ENCODE results near the gene APOL1. TPM values are rescaled to one million over a fixed set of nuclear protein-coding genes. Genes with fewer than 3 reads are reported as not detected.

The APOL1 gene
- total and polyA plus RNA-seq, 7 experiments from 2014 or later: 6.2 to 91.1 (median 17.8) TPM

- ChIA-PET CTCF (interaction anchor here (0.6 to 7.0 kb wide), 26 partner anchors 9 to 191 kb away, joined by 3 to 119 read pairs (median 5); no protein-coding TSS in a partner anchor), POLR2A (interaction anchor here (0.9 to 2.2 kb wide), 7 partner anchors 23 to 180 kb away, joined by 3 to 7 read pairs (median 4); partner anchors contain the start of gene TXN2)
- H3K27me3 Mint-ChIP-seq: no peaks in the 10 kb centered on the region
- H3K27ac Mint-ChIP-seq: peak overlapping the region; percentile 56 to 81 (median 76)
- no peaks in the 10 kb centered on the region for H3K9me3 ChIP-seq (ENCODE audit: control insufficient read depth in 2 of 3, low read length in 3 of 3)
- H3K27me3 ChIP-seq (ENCODE audit: control insufficient read depth in 2 of 2, insufficient read depth in 2 of 2, low read length in 2 of 2): no peaks in the 10 kb centered on the region
- peaks cover 0 to 3% of the 10 kb centered on the region in 2 donors for H3K4me1 ChIP-seq (ENCODE audit: control insufficient read depth in 2 of 2, insufficient read depth in 2 of 2, low read length in 2 of 2)
- H3K9me3 Mint-ChIP-seq: peaks cover 0 to 2% (median 0%) of the 10 kb centered on the region in 11 donors
- peak overlapping the region in 1 of 10 donors; percentile 6 for H3K4me3 Mint-ChIP-seq
- H3K36me3 Mint-ChIP-seq: peaks cover 0 to 62% (median 31%) of the 10 kb centered on the region in 5 donors
- no peak overlapping the region for H3K27ac ChIP-seq (ENCODE audit: low read depth, low read length)
- peaks cover 4 to 14% (median 11%) of the 10 kb centered on the region in 7 donors for H3K4me1 Mint-ChIP-seq
- intact Hi-C loops (cut with micrococcal nuclease): loop anchor here (1.0 kb wide), 6 partner anchors 29 to 184 kb away; partner anchors contain the start of gene TXN2 (in 1 of the 2)
- no peak for DNase-seq
- ATAC-seq: no peak
- H3K36me3 ChIP-seq (ENCODE audit: control insufficient read depth in 2 of 3, insufficient read depth in 3 of 3, low read length in 3 of 3): peaks cover 66 to 100% (median 71%) of the 10 kb centered on the region in 3 experiments
- no peak overlapping the region for H3K4me3 ChIP-seq (ENCODE audit: low read length)
These were observed 48.9 kb downstream of the APOL1 start for GRCh38 chr22:36301851-36302250.

GRCh38 chr22:36302439-36303114 lies 49.6 kb downstream of the APOL1 start:
- DNase-seq: no peak
- CTCF ChIA-PET: interaction anchor here (1.0 to 7.0 kb wide), 16 partner anchors 9 to 190 kb away, joined by 3 to 119 read pairs (median 6); no protein-coding TSS in a partner anchor
- Mint-ChIP-seq H3K36me3 (peaks cover 0 to 60% (median 29%) of the 10 kb centered on the region in 5 donors), H3K4me1 (peaks cover 5 to 14% (median 9%) of the 10 kb centered on the region in 7 donors), H3K9me3 (peaks cover 0 to 2% (median 0%) of the 10 kb centered on the region in 11 donors), H3K27me3 (no peaks in the 10 kb centered on the region), H3K27ac (peak overlapping the region in 6 of 9 donors; percentile 23 to 76 (median 54)), H3K4me3 (no peak overlapping the region)
- peaks cover 0 to 3% of the 10 kb centered on the region in 2 donors for H3K4me1 ChIP-seq (ENCODE audit: control insufficient read depth in 2 of 2, insufficient read depth in 2 of 2, low read length in 2 of 2)
- POLR2A ChIA-PET: interaction anchor here (0.6 to 2.2 kb wide), 8 partner anchors 12 to 179 kb away, joined by 3 to 7 read pairs (median 4); partner anchors contain the start of gene TXN2
- intact Hi-C loops (cut with micrococcal nuclease): no loop called here
- H3K4me3 ChIP-seq (ENCODE audit: low read length): no peak overlapping the region
- H3K27me3 ChIP-seq (ENCODE audit: control insufficient read depth in 2 of 2, insufficient read depth in 2 of 2, low read length in 2 of 2): no peaks in the 10 kb centered on the region
- no peaks in the 10 kb centered on the region for H3K9me3 ChIP-seq (ENCODE audit: control insufficient read depth in 2 of 3, low read length in 3 of 3)
- peaks cover 62 to 100% (median 69%) of the 10 kb centered on the region in 3 experiments for H3K36me3 ChIP-seq (ENCODE audit: control insufficient read depth in 2 of 3, insufficient read depth in 3 of 3, low read length in 3 of 3)
- no peak overlapping the region for H3K27ac ChIP-seq (ENCODE audit: low read depth, low read length)
- no peak for ATAC-seq

GRCh38 chr22:36303115-36303467 lies 50.2 kb downstream of the APOL1 start:
- Mint-ChIP-seq H3K36me3 (peaks cover 0 to 55% (median 27%) of the 10 kb centered on the region in 5 donors), H3K4me1 (peaks cover 5 to 14% (median 9%) of the 10 kb centered on the region in 7 donors), H3K27ac (peak overlapping the region in 5 of 9 donors; percentile 4 to 56 (median 38)), H3K27me3 (no peaks in the 10 kb centered on the region), H3K4me3 (no peak overlapping the region), H3K9me3 (peaks cover 0 to 2% (median 0%) of the 10 kb centered on the region in 11 donors)
- intact Hi-C loops (cut with micrococcal nuclease): no loop called here
- Histone ChIP-seq H3K27ac (ENCODE audit: low read depth, low read length) (no peak overlapping the region), H3K27me3 (ENCODE audit: control insufficient read depth in 2 of 2, insufficient read depth in 2 of 2, low read length in 2 of 2) (no peaks in the 10 kb centered on the region), H3K9me3 (ENCODE audit: control insufficient read depth in 2 of 3, low read length in 3 of 3) (no peaks in the 10 kb centered on the region), H3K36me3 (ENCODE audit: control insufficient read depth in 2 of 3, insufficient read depth in 3 of 3, low read length in 3 of 3) (peaks cover 57 to 100% (median 64%) of the 10 kb centered on the region in 3 experiments), H3K4me1 (ENCODE audit: control insufficient read depth in 2 of 2, insufficient read depth in 2 of 2, low read length in 2 of 2) (peaks cover 0 to 3% of the 10 kb centered on the region in 2 donors), H3K4me3 (ENCODE audit: low read length) (no peak overlapping the region)
- POLR2A ChIA-PET: interaction anchor here (0.6 to 0.9 kb wide), 2 partner anchors 11 to 103 kb away, joined by 3 read pairs; no protein-coding TSS in a partner anchor
- CTCF ChIA-PET: interaction anchor here (1.1 to 7.0 kb wide), 6 partner anchors 10 to 165 kb away, joined by 3 to 119 read pairs (median 9); no protein-coding TSS in a partner anchor
- DNase-seq: no peak
- no peak for ATAC-seq

- H3K4me3 ChIP-seq (ENCODE audit: low read length): no peak overlapping the region
- Mint-ChIP-seq H3K9me3 (peaks cover 0 to 2% (median 0%) of the 10 kb centered on the region in 11 donors), H3K27me3 (no peaks in the 10 kb centered on the region), H3K4me1 (peaks cover 6 to 17% (median 9%) of the 10 kb centered on the region in 7 donors), H3K4me3 (no peak overlapping the region), H3K36me3 (peaks cover 5 to 56% (median 28%) of the 10 kb centered on the region in 5 donors), H3K27ac (peak overlapping the region in 6 of 9 donors; percentile 41 to 80 (median 68))
- H3K27me3 ChIP-seq (ENCODE audit: control insufficient read depth in 2 of 2, insufficient read depth in 2 of 2, low read length in 2 of 2): no peaks in the 10 kb centered on the region
- no peak overlapping the region for H3K27ac ChIP-seq (ENCODE audit: low read depth, low read length)
- POLR2A ChIA-PET: interaction anchor here (0.6 to 1.0 kb wide), 2 partner anchors 15 to 103 kb away, joined by 3 read pairs; no protein-coding TSS in a partner anchor
- CTCF ChIA-PET: interaction anchor here (0.6 to 7.0 kb wide), 3 partner anchors 11 to 165 kb away, joined by 3 to 119 read pairs (median 3); no protein-coding TSS in a partner anchor
- peaks cover 56 to 100% (median 60%) of the 10 kb centered on the region in 3 experiments for H3K36me3 ChIP-seq (ENCODE audit: control insufficient read depth in 2 of 3, insufficient read depth in 3 of 3, low read length in 3 of 3)
- no peaks in the 10 kb centered on the region for H3K9me3 ChIP-seq (ENCODE audit: control insufficient read depth in 2 of 3, low read length in 3 of 3)
- intact Hi-C loops (cut with micrococcal nuclease): no loop called here
- no peak for DNase-seq
- no peak for ATAC-seq
- H3K4me1 ChIP-seq (ENCODE audit: control insufficient read depth in 2 of 2, insufficient read depth in 2 of 2, low read length in 2 of 2): peaks cover 0 to 3% of the 10 kb centered on the region in 2 donors
These were observed 50.9 kb downstream of the APOL1 start for GRCh38 chr22:36303874-36304273.

- Mint-ChIP-seq H3K36me3 (peaks cover 7 to 60% (median 28%) of the 10 kb centered on the region in 5 donors), H3K9me3 (peaks cover 0 to 2% (median 0%) of the 10 kb centered on the region in 11 donors), H3K27me3 (no peaks in the 10 kb centered on the region), H3K4me3 (no peak overlapping the region), H3K4me1 (peaks cover 6 to 17% (median 9%) of the 10 kb centered on the region in 7 donors), H3K27ac (peak overlapping the region in 7 of 9 donors; percentile 37 to 80 (median 63))
- Histone ChIP-seq H3K36me3 (ENCODE audit: control insufficient read depth in 2 of 3, insufficient read depth in 3 of 3, low read length in 3 of 3) (peaks cover 56 to 100% (median 60%) of the 10 kb centered on the region in 3 experiments), H3K4me3 (ENCODE audit: low read length) (no peak overlapping the region), H3K9me3 (ENCODE audit: control insufficient read depth in 2 of 3, low read length in 3 of 3) (no peaks in the 10 kb centered on the region), H3K4me1 (ENCODE audit: control insufficient read depth in 2 of 2, insufficient read depth in 2 of 2, low read length in 2 of 2) (peaks cover 0 to 3% of the 10 kb centered on the region in 2 donors), H3K27me3 (ENCODE audit: control insufficient read depth in 2 of 2, insufficient read depth in 2 of 2, low read length in 2 of 2) (no peaks in the 10 kb centered on the region), H3K27ac (ENCODE audit: low read depth, low read length) (no peak overlapping the region)
- no peak for DNase-seq
- ChIA-PET CTCF (interaction anchor here (7.0 kb wide), 1 partner anchor 164 kb away, joined by 119 read pairs; no protein-coding TSS in a partner anchor), POLR2A (interaction anchor here (0.6 to 1.0 kb wide), 4 partner anchors 15 to 166 kb away, joined by 3 read pairs; partner anchors contain the start of gene APOL3)
- intact Hi-C loops (cut with micrococcal nuclease): no loop called here
- no peak for ATAC-seq
These were observed 51.5 kb downstream of the APOL1 start for GRCh38 chr22:36304429-36304828.

- Mint-ChIP-seq H3K4me3 (no peak overlapping the region), H3K27me3 (no peaks in the 10 kb centered on the region), H3K27ac (peak overlapping the region in 4 of 9 donors; percentile 38 to 51 (median 46)), H3K9me3 (peaks cover 0 to 2% (median 0%) of the 10 kb centered on the region in 11 donors), H3K36me3 (peaks cover 7 to 60% (median 26%) of the 10 kb centered on the region in 5 donors), H3K4me1 (peaks cover 6 to 17% (median 9%) of the 10 kb centered on the region in 7 donors)
- Histone ChIP-seq H3K9me3 (ENCODE audit: control insufficient read depth in 2 of 3, low read length in 3 of 3) (no peaks in the 10 kb centered on the region), H3K27ac (ENCODE audit: low read depth, low read length) (no peak overlapping the region), H3K4me3 (ENCODE audit: low read length) (no peak overlapping the region), H3K27me3 (ENCODE audit: control insufficient read depth in 2 of 2, insufficient read depth in 2 of 2, low read length in 2 of 2) (no peaks in the 10 kb centered on the region), H3K4me1 (ENCODE audit: control insufficient read depth in 2 of 2, insufficient read depth in 2 of 2, low read length in 2 of 2) (peaks cover 0 to 3% of the 10 kb centered on the region in 2 donors), H3K36me3 (ENCODE audit: control insufficient read depth in 2 of 3, insufficient read depth in 3 of 3, low read length in 3 of 3) (peaks cover 49 to 100% (median 53%) of the 10 kb centered on the region in 3 experiments)
- DNase-seq: no peak
- intact Hi-C loops (cut with micrococcal nuclease): no loop called here
- ATAC-seq: no peak
- POLR2A ChIA-PET: interaction anchor here (0.6 to 1.5 kb wide), 2 partner anchors 16 to 272 kb away, joined by 4 to 5 read pairs; no protein-coding TSS in a partner anchor
- CTCF ChIA-PET: interaction anchor here (0.7 kb wide), 1 partner anchor 27 kb away, joined by 3 read pairs; no protein-coding TSS in a partner anchor
These were observed 52.9 kb downstream of the APOL1 start for GRCh38 chr22:36305813-36306212.

All from naive thymus-derived CD4-positive, alpha-beta T cell (primary cell).